ENCODE data around the gene CAPRIN1.
"Not testable (repeated sequence)": the region's sequence is repeated elsewhere in the genome, so short reads cannot be mapped to it uniquely, and the experiment has no call there.

Gene CAPRIN1

GRCh38 chr11:34074391-34074790 is 22.9 kb downstream of the CAPRIN1 start:
- H3K4me3 ChIP-seq (ENCODE audit: low read depth, low read length) = no peak overlapping the region
- TF ChIP-seq CTCF (IDR thresholded peaks at IDR 0.05; ENCODE audit: low read depth, low read length) = no peak

GRCh38 chr11:34075178-34075820 is 23.8 kb downstream of the CAPRIN1 start:
- TF ChIP-seq CTCF (IDR thresholded peaks at IDR 0.05; ENCODE audit: low read depth, low read length) = no peak
- 0 out of 2 replicates have a peak overlapping the region, but pooled peaks have one; percentile 5 for H3K4me3 ChIP-seq (ENCODE audit: low read depth, low read length)

- no peak for TF ChIP-seq CTCF (IDR thresholded peaks at IDR 0.05; ENCODE audit: low read depth, low read length)
- H3K4me3 ChIP-seq (ENCODE audit: low read depth, low read length) = no peak overlapping the region
Observed at GRCh38 chr11:34080609-34081008, 29.1 kb downstream of the CAPRIN1 start.

GRCh38 chr11:34084637-34085036 is 33.1 kb downstream of the CAPRIN1 start:
- TF ChIP-seq CTCF (IDR thresholded peaks at IDR 0.05; ENCODE audit: low read depth, low read length) = no peak
- no peak overlapping the region for H3K4me3 ChIP-seq (ENCODE audit: low read depth, low read length)

GRCh38 chr11:34086554-34087283 is 35.2 kb downstream of the CAPRIN1 start:
- no peak overlapping the region for H3K4me3 ChIP-seq (ENCODE audit: low read depth, low read length)
- TF ChIP-seq CTCF (IDR thresholded peaks at IDR 0.05; ENCODE audit: low read depth, low read length) = no peak

- TF ChIP-seq CTCF (IDR thresholded peaks at IDR 0.05; ENCODE audit: low read depth, low read length) = no peak
- no peak overlapping the region for H3K4me3 ChIP-seq (ENCODE audit: low read depth, low read length)
Observed at GRCh38 chr11:34091825-34092224, 40.3 kb downstream of the CAPRIN1 start.

- H3K4me3 ChIP-seq (ENCODE audit: low read depth, low read length) = not testable (repeated sequence)
Observed at GRCh38 chr11:34094900-34095299, 43.4 kb downstream of the CAPRIN1 start.
